HG02678 (cell line): ENCODE data around the gene FZD7.

Experiments
- ATAC-seq: cut with Tn5 transposase; IDR thresholded peaks from one replicate; pipeline ENCODE4 v1.9.1; 2021; ENCODE audit warnings: mild to moderate bottlenecking, moderate library complexity; ENCODE audit not compliant: unreplicated experiment

FZD7 gene

DNA sequence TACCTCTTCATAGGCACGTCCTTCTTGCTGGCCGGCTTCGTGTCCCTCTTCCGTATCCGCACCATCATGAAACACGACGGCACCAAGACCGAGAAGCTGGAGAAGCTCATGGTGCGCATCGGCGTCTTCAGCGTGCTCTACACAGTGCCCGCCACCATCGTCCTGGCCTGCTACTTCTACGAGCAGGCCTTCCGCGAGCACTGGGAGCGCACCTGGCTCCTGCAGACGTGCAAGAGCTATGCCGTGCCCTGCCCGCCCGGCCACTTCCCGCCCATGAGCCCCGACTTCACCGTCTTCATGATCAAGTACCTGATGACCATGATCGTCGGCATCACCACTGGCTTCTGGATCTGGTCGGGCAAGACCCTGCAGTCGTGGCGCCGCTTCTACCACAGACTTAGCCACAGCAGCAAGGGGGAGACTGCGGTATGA lies 2.3 kb downstream of the FZD7 start:
- ATAC-seq = no peak

- ATAC-seq = no peak
Measured at GRCh38 chr2:202036601-202037037, 3.0 kb downstream of the FZD7 start.

GRCh38 chr2:202037086-202037485 lies 3.4 kb downstream of the FZD7 start:
- no peak for ATAC-seq

DNA sequence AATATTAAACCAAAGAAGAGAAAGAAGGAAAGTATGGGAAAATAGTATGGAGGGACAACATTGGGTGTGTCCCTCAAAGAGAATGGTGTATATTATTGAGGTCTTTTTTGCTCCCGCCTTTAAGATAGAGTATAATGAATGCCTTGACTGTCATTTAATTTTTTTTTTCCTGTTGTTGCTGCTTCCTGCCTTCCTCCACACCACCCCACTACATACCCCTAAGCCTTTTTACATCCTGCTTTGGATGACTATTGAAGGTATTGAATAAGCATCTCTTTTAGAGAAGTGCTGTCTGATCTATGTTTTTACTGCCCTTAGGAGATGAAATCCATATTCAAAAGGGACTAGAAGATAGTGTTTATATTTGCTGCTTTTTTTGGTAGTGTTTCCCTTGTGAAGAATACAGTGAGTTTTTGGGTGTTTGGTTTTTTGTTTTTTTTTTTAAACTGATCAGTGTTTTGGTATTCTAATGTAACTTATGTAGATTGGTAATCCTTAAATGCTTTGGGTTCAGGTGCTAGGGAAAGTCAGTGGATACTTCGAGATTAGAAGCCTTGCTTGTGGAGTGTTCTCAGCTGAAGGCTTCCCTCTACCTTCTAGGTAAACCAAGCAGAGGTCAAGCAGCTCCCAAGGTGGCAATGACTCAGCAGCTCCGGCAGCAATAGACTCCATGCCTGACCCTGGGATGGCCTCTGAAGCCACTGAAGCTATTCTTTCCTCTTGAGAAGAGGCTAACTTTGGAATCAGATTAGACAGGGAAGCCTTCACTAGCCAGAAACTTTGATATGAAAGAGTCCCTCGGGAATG lies 5.0 kb downstream of the FZD7 start:
- no peak for ATAC-seq

- ATAC-seq = no peak
Measured at GRCh38 chr2:202039278-202040078, 5.8 kb downstream of the FZD7 start.

DNA sequence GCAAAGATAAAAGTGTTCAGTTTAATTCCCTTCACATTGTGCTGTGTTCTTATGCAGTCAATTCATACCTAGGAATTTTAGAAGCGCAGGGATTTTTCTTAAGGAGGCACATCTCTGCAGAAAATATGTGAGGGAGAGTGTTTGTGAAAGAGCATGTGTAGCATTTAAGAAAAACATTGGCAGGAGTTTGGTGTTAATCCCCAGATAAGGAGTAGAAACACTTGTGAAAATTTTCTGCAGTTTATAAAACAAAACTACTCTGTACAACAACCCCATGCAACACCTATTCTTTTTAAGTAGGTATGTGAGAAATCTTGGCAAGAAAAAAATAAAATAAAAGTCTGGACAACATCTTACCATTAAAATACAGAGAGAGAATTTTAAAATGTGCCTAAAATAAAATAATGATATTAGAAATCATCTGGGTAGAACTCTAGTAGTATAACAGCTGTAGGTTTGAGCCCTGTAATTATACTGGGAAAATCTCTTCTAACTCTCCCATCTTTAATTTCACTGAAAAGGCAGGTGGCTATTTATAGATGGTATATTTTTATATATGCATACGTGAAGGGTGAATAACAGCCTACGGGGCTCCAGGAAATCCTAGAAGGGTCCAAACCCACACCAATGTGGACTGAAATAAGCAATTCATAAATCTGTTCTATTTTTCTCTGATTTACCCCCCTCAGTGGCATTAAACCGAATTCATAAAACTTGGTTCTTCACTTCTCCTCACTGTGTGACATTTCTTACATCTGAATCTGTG lies 6.6 kb downstream of the FZD7 start:
- no peak for ATAC-seq

GRCh38 chr2:202042444-202042843 lies 8.8 kb downstream of the FZD7 start:
- no peak for ATAC-seq

GRCh38 chr2:202043475-202043874 lies 9.8 kb downstream of the FZD7 start:
- ATAC-seq = no peak

DNA sequence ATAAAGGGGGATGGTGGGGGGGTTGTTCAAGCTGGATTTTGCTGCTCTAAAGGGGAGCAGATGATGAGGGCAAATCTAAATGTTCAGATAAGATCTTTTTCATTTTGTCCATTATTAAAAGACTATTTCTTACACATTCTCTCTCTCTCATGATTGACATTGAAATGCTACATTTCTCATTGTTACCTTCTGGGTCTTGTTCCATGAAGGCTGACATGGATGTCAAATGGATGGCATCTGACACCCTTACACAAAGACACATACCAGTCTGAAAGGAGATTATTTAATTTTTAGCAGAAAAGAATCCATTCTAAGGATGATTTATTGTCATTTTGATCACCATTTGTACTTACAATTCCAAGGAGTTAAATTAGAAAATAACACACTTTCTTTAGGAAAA lies 11.1 kb downstream of the FZD7 start:
- no peak for ATAC-seq

DNA sequence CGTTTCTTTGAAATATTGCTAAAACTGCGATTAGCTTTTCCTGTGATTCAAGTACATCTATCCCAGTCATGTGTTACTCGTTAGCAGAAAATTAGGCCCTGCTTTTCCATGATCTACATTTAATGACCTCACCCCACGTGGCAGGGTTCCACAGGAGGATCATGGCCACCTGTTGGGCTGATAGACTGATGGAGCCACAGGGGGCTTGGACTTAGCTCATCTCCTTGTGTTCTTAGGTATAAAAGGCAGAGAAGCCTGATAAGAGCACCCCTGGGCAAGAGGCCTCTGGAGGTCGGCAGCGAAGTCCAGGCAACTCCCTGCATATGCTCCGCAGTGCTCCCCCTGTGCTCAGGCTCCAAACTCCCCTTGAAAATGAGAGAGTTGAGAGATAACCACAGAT lies 12.9 kb downstream of the FZD7 start:
- ATAC-seq = no peak

DNA sequence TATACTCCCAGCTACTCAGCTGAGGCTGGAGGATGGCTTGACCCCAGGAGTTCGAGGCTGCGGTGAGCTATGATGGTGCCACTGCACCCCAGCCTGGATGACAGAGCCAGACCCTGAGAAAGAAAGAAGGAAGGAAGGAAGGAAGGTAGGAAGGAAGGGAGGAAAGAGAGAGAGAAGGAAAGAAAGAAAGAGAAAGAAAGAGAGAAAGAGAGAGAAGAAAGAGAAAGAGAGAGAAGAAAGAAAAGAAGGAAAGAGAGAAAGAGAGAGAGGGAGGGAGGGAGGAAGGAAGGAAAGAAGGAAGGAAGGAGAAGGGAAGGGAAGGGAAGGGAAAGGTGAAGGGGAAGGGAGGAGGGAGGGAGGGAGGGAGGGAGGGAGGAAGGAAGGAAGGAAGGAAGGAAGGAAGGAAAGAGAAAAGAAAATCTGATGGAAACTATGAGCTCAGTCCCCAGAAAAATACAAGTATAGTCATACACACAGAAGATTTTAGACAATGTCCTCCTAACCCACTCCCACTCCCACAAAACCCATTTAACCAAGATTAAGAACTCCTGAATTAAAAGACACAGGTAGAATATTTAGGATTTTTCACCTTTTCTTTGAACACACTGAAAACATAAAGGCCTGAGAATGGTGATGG lies 15.6 kb downstream of the FZD7 start:
- ATAC-seq = no peak

- no peak for ATAC-seq
Measured at GRCh38 chr2:202049840-202050239, 16.2 kb downstream of the FZD7 start.

DNA sequence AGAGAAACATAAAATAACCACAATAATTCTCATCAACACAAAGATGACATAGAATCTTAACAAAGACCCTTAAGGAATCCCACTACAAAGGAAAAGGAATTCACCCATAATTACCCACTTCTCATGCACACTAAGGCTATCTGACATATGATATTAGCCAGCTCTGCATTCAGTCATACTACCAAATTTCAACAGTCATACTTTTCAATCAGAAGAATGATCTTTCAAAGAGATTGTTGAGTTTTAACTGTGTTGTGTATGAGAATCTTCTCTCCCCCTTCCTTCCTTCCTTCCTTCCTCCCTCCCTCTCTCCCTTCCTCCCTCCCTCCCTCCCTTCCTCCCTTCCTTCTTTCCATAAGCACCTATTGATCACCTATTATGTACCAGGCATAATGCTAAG lies 17.0 kb downstream of the FZD7 start:
- no peak for ATAC-seq

DNA sequence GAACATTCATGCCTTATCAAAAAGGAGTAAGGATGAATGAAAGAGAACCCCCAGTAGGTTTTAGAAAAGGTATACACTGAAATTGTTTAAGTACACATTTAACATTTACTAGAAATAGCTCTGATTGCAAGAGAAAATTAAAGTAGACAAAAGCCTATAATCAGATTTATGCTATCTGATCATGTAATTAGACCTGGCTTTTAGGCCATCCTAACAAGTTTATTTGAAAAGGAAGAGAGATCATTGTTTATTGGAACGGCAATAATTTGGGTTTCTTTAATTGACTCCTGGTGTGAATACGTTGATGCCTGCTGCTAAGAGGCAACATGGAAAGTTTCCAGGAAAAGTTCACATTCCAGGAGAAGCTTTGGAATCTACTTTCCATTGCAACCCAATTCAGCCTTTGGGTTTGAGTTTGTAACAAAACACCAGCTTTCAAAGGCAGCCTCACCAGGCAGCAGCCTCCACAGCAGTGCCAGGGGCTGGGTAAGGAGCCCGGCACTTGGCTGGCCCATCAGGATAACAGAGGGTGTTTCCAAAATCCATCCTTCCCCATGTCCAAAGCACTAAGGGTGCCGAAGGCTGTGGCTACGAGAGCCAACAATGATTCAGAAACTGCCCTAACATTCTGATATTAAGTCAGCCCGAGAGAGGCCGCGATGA lies 18.0 kb downstream of the FZD7 start:
- ATAC-seq = no peak

DNA sequence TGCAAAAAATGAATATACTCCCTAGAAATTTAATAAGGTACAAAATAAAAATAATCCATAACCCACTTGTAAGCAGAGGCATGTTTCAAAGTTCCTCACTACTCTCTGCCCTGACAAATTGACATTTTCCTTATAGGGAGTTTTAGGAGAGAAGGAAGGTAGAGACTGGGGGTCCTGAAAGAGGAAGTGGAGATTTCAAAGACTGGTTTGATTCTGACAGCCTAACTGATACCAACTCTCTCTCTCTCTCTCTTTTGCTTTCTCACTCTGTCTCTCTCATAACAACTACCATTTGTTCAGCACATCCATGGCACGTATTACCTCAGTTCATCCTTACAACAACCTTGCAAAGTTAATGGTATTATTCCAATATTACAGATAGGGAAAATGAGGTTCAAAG lies 18.6 kb downstream of the FZD7 start:
- no peak for ATAC-seq

GRCh38 chr2:202054679-202055078 lies 21.0 kb downstream of the FZD7 start:
- ATAC-seq = no peak

DNA sequence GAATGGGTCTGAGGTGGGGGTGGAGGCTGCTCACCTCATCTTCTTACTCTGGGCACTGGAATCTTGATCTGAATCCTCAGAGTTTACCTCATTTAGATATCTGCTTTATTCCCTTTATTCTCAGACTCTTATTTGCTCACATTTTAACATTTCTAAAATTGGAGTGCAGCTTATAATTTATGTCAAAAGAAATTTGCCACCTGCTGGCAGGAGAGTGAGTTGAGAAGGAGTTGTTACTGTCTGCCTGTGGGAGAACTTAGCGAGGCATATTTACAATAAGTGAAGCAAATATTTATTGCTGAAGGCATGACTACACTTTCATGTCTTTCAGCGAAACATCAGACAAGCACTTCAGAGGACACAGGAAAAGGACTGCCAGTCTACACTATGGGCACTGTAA lies 23.0 kb downstream of the FZD7 start:
- ATAC-seq = no peak

- no peak for ATAC-seq
Measured at GRCh38 chr2:202060218-202060617, 26.6 kb downstream of the FZD7 start.

GRCh38 chr2:202061695-202062094 lies 28.0 kb downstream of the FZD7 start:
- no peak for ATAC-seq

- ATAC-seq = no peak
Measured at GRCh38 chr2:202064171-202064880, 30.7 kb downstream of the FZD7 start.
